ENCODE measurements around the gene SRSF11. TPM values are rescaled to one million over a fixed set of nuclear protein-coding genes. Genes with fewer than 3 reads are reported as not detected.

Gene SRSF11
- total RNA-seq, 2 donors from 2014 or later, result 227 to 232 TPM

- Mint-ChIP-seq H3K36me3 (ENCODE audit: low read depth) (peaks cover 78% of the 10 kb centered on the region), H3K4me3 (no peak overlapping the region), H3K4me1 (peaks cover 3% of the 10 kb centered on the region), H3K9me3 (no peaks in the 10 kb centered on the region), H3K27ac (no peak overlapping the region), H3K27me3 (ENCODE audit: insufficient read depth) (no peaks in the 10 kb centered on the region)
- no peak for DNase-seq
- peaks cover 98% of the 10 kb centered on the region for H3K36me3 ChIP-seq (ENCODE audit: control insufficient read depth, insufficient read depth, low read length)
- TF ChIP-seq CTCF (conservative IDR thresholded peaks at IDR 0.05), result no peak
- H3K4me1 ChIP-seq (ENCODE audit: control insufficient read depth, insufficient read depth, low read length), result no peaks in the 10 kb centered on the region
- H3K9me3 ChIP-seq (ENCODE audit: control insufficient read depth, low read length), result no peaks in the 10 kb centered on the region
- no peak overlapping the region for H3K9ac ChIP-seq (ENCODE audit: extremely low read depth, low read length, poor library complexity, severe bottlenecking)
- H3K27ac ChIP-seq (ENCODE audit: low read depth, low read length), result no peak overlapping the region
- H3K27me3 ChIP-seq (ENCODE audit: control insufficient read depth, insufficient read depth, low read length, poor library complexity, severe bottlenecking), result no peaks in the 10 kb centered on the region
- no peak overlapping the region for H3K4me3 ChIP-seq (ENCODE audit: low read length)
These were observed 18.8 kb downstream of the SRSF11 start for GRCh38 chr1:70239940-70240339.

GRCh38 chr1:70247122-70247521 lies 25.9 kb downstream of the SRSF11 start:
- no peak overlapping the region for H3K27ac Mint-ChIP-seq

DNA sequence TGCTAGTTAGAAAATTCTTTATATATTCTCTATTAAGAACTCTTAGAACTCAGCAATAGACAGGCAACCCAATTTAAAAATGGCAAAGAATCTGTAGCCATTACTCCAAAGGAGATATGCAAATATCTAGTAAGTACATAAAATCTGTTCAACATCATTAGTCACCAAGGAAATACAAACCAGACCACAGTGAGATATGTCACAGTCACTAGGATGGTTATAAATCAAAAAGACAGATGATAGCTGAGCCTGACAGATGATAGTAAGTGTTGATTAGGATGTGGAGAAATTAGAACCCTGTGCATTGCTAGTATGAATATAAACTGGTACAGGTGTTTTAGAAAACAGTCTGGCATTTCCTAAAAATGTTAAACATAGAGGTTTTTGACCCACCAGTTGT lies 26.6 kb downstream of the SRSF11 start:
- H3K9me3 ChIP-seq (ENCODE audit: control insufficient read depth, low read length), result no peaks in the 10 kb centered on the region
- Mint-ChIP-seq H3K27me3 (ENCODE audit: insufficient read depth) (no peaks in the 10 kb centered on the region), H3K27ac (no peak overlapping the region), H3K36me3 (ENCODE audit: low read depth) (peaks cover 84% of the 10 kb centered on the region), H3K4me1 (peaks cover 3% of the 10 kb centered on the region), H3K4me3 (no peak overlapping the region), H3K9me3 (no peaks in the 10 kb centered on the region)
- peaks cover 99% of the 10 kb centered on the region for H3K36me3 ChIP-seq (ENCODE audit: control insufficient read depth, insufficient read depth, low read length)
- no peak for TF ChIP-seq CTCF (conservative IDR thresholded peaks at IDR 0.05)
- no peaks in the 10 kb centered on the region for H3K4me1 ChIP-seq (ENCODE audit: control insufficient read depth, insufficient read depth, low read length)
- no peak overlapping the region for H3K9ac ChIP-seq (ENCODE audit: extremely low read depth, low read length, poor library complexity, severe bottlenecking)
- DNase-seq, result no peak
- no peaks in the 10 kb centered on the region for H3K27me3 ChIP-seq (ENCODE audit: control insufficient read depth, insufficient read depth, low read length, poor library complexity, severe bottlenecking)
- no peak overlapping the region for H3K27ac ChIP-seq (ENCODE audit: low read depth, low read length)
- no peak overlapping the region for H3K4me3 ChIP-seq (ENCODE audit: low read length)

More at GRCh38 chr1:70247122-70247521, 25.9 kb downstream of the SRSF11 start:
- no peak for TF ChIP-seq CTCF (conservative IDR thresholded peaks at IDR 0.05)
- H3K4me3 ChIP-seq (ENCODE audit: low read length), result no peak overlapping the region
- Mint-ChIP-seq H3K36me3 (ENCODE audit: low read depth) (peaks cover 84% of the 10 kb centered on the region), H3K27me3 (ENCODE audit: insufficient read depth) (no peaks in the 10 kb centered on the region), H3K4me3 (no peak overlapping the region), H3K9me3 (no peaks in the 10 kb centered on the region), H3K4me1 (peaks cover 3% of the 10 kb centered on the region)
- H3K9me3 ChIP-seq (ENCODE audit: control insufficient read depth, low read length), result no peaks in the 10 kb centered on the region
- H3K36me3 ChIP-seq (ENCODE audit: control insufficient read depth, insufficient read depth, low read length), result peaks cover 100% of the 10 kb centered on the region
- H3K4me1 ChIP-seq (ENCODE audit: control insufficient read depth, insufficient read depth, low read length), result no peaks in the 10 kb centered on the region
- no peak overlapping the region for H3K9ac ChIP-seq (ENCODE audit: extremely low read depth, low read length, poor library complexity, severe bottlenecking)
- H3K27me3 ChIP-seq (ENCODE audit: control insufficient read depth, insufficient read depth, low read length, poor library complexity, severe bottlenecking), result no peaks in the 10 kb centered on the region
- DNase-seq, result no peak
- no peak overlapping the region for H3K27ac ChIP-seq (ENCODE audit: low read depth, low read length)
